ENCODE results near the gene NDUFB2. TPM values are rescaled to one million over a fixed set of nuclear protein-coding genes. Genes with fewer than 3 reads are reported as not detected.
A peak's percentile ranks its signal among the peaks of the same experiment; 100 is the strongest.

The NDUFB2 gene
- total and polyA plus RNA-seq, 10 donors, result 104 to 370 (median 142) TPM

GRCh38 chr7:140650367-140650766, 46.1 kb upstream of the NDUFB2 start:
- Histone ChIP-seq H3K27me3 (replicated peaks in 1 of 7) (no peaks in the 10 kb centered on the region), H3K4me3 (no peak overlapping the region), H3K9me3 (no peaks in the 10 kb centered on the region), H3K4me1 (peaks cover 0 to 19% (median 11%) of the 10 kb centered on the region in 6 donors), H3K36me3 (no peaks in the 10 kb centered on the region), H3K27ac (no peak overlapping the region)
- TF ChIP-seq CTCF (IDR thresholded peaks at IDR 0.05 in 8 of 11, conservative IDR thresholded peaks at IDR 0.05 in 3 of 11) (no peak), POLR2A (IDR thresholded peaks at IDR 0.05) (no peak), POLR2AphosphoS5 (IDR thresholded peaks at IDR 0.05) (no peak)
- peak; percentile 36 for DNase-seq
- intact Hi-C loops (cut with DNase I; ENCODE audit: low total_unique reads), result no loop called here
- WGBS, 5 donors, result 74 to 83% (median 78%) methylated on average over 12 of the region's 12 CpGs

GRCh38 chr7:140653319-140654108, 43.0 kb upstream of the NDUFB2 start:
- WGBS, 5 donors, result 29 to 31% (median 30%) methylated on average over 15 of the region's 15 CpGs
- no peaks in the 10 kb centered on the region for H3K9me3 ChIP-seq
- H3K27ac ChIP-seq, result no peak overlapping the region
- no peaks in the 10 kb centered on the region for H3K27me3 ChIP-seq (replicated peaks in 1 of 7)
- H3K4me3 ChIP-seq, result no peak overlapping the region
- DNase-seq, result peak; percentile 70
- H3K36me3 ChIP-seq, result no peaks in the 10 kb centered on the region
- H3K4me1 ChIP-seq, result peaks cover 10 to 32% (median 24%) of the 10 kb centered on the region in 6 donors
- no peak for TF ChIP-seq POLR2A (IDR thresholded peaks at IDR 0.05)
- TF ChIP-seq CTCF (IDR thresholded peaks at IDR 0.05 in 8 of 11, conservative IDR thresholded peaks at IDR 0.05 in 3 of 11), result peak; percentile 58 to 88 (median 82)
- intact Hi-C loops (cut with DNase I; ENCODE audit: low total_unique reads), result loop anchor here (2.0 kb wide), 1 partner anchor 135 kb away; no protein-coding TSS in a partner anchor

- no peak overlapping the region for H3K27ac ChIP-seq
- no peak for TF ChIP-seq POLR2A (IDR thresholded peaks at IDR 0.05)
- TF ChIP-seq CTCF (IDR thresholded peaks at IDR 0.05 in 8 of 11, conservative IDR thresholded peaks at IDR 0.05 in 3 of 11), result no peak
- TF ChIP-seq POLR2AphosphoS5 (IDR thresholded peaks at IDR 0.05), result no peak
- peaks cover 10 to 32% (median 24%) of the 10 kb centered on the region in 6 donors for H3K4me1 ChIP-seq
- DNase-seq, result no peak
- intact Hi-C loops (cut with DNase I; ENCODE audit: low total_unique reads), result no loop called here
- H3K36me3 ChIP-seq, result no peaks in the 10 kb centered on the region
- H3K9me3 ChIP-seq, result no peaks in the 10 kb centered on the region
- WGBS, 5 donors, result 83 to 94% (median 84%) methylated on average over 2 of the region's 2 CpGs
- H3K4me3 ChIP-seq, result no peak overlapping the region
- H3K27me3 ChIP-seq (replicated peaks in 1 of 7), result no peaks in the 10 kb centered on the region
Measured at GRCh38 chr7:140654109-140654387, 42.5 kb upstream of the NDUFB2 start.

GRCh38 chr7:140654661-140655060, 41.8 kb upstream of the NDUFB2 start:
- Histone ChIP-seq H3K27ac (no peak overlapping the region), H3K36me3 (no peaks in the 10 kb centered on the region), H3K4me1 (peaks cover 10 to 32% (median 24%) of the 10 kb centered on the region in 6 donors), H3K27me3 (replicated peaks in 1 of 7) (no peaks in the 10 kb centered on the region), H3K4me3 (no peak overlapping the region), H3K9me3 (no peaks in the 10 kb centered on the region)
- TF ChIP-seq POLR2A (IDR thresholded peaks at IDR 0.05), result no peak
- no peak for TF ChIP-seq POLR2AphosphoS5 (IDR thresholded peaks at IDR 0.05)
- no peak for TF ChIP-seq CTCF (IDR thresholded peaks at IDR 0.05 in 8 of 11, conservative IDR thresholded peaks at IDR 0.05 in 3 of 11)
- intact Hi-C loops (cut with DNase I; ENCODE audit: low total_unique reads), result no loop called here
- 92 to 97% (median 94%) methylated on average over 4 of the region's 4 CpGs for WGBS, 5 donors
- no peak for DNase-seq

All from spleen (tissue), 11 donors.